K562 (cell line): ENCODE measurements around the gene SPHK2.

Source experiments
- ARID2 ChIP-seq: fragments of 450-650 bp; IDR thresholded peaks from 2 replicates; pipeline ENCODE4 v1.6.1; 2017; ENCODE audit warnings: antibody characterized with exemption, mild to moderate bottlenecking
- ATF1 ChIP-seq, 2 experiments: fragments of 450-650 bp in 1 of 2; IDR thresholded peaks; 2 replicates each; pipeline ENCODE4 v1.6.1; 2016; ENCODE audit warnings: missing compliant biosample characterization in 1 of 2, missing genetic modification characterization in 1 of 2
- BACH1 ChIP-seq: fragments of 200-800 bp; sonication (Bioruptor generic); IDR thresholded peaks from 2 replicates; pipeline ENCODE4 v1.6.1; 2016; ENCODE audit warnings: missing genetic modification characterization, missing compliant biosample characterization
- CHD2 ChIP-seq: IDR thresholded peaks from 2 replicates; pipeline ENCODE4 v1.6.1; 2011; ENCODE audit warnings: low read depth, low read length
- CTCF ChIP-seq, 3 experiments: IDR thresholded peaks in 2 of 3; conservative IDR thresholded peaks in 1 of 3; 2 replicates each; pipeline ENCODE4 v1.5.1; 2011 to 2012; ENCODE audit warnings: low read length in 3 of 3, mild to moderate bottlenecking in 3 of 3, control low read depth in 2 of 3, improper control_type of control experiment in 1 of 3, inconsistent platforms in 1 of 3, low read depth in 1 of 3, mixed read lengths in 1 of 3, moderate library complexity in 1 of 3; ENCODE audit not compliant: insufficient read depth in 2 of 3
- ELF1 ChIP-seq: fragments of 200-800 bp; sonication (Bioruptor generic); IDR thresholded peaks from 2 replicates; pipeline ENCODE4 v1.6.1; 2016; ENCODE audit warnings: missing genetic modification characterization, missing compliant biosample characterization
- ZFP30 ChIP-seq: fragments of 250-450 bp; sonication (Bioruptor Pico); IDR thresholded peaks from 2 replicates; pipeline ENCODE4 v1.8.0; 2022; ENCODE audit warnings: moderate library complexity, mild to moderate bottlenecking, inconsistent platforms, borderline replicate concordance
- ZNF384 ChIP-seq: IDR thresholded peaks from 2 replicates; pipeline ENCODE4 v1.6.1; 2012; ENCODE audit warnings: low read depth, low read length, improper control_type of control experiment

- TF ChIP-seq ARID2 (no peak), ELF1 (no peak), ZFP30 (no peak), BACH1 (tag) (no peak), CTCF (IDR thresholded peaks at IDR 0.05 in 2 of 3, conservative IDR thresholded peaks at IDR 0.05 in 1 of 3; ENCODE audit: insufficient read depth in 2 of 3, low read depth in 1 of 3, low read length in 3 of 3) (no peak), ATF1 (CRISPR knock-in tag; IDR thresholded peaks at IDR 0.05) (peak; percentile 56), ATF1 (tag; IDR thresholded peaks at IDR 0.05) (peak; percentile 91), ZNF384 (no peak), CHD2 (peak; percentile 91)
Observed at GRCh38 chr19:48624067-48624594, 4.8 kb downstream of the SPHK2 start.
